MCF 10A (cell line): Measurements from ENCODE around the gene FSTL1. TPM values are rescaled to one million over a fixed set of nuclear protein-coding genes. Genes with fewer than 3 reads are reported as not detected.

Experiments used
- BruUV-seq: library from RNA; stranded (reverse); fragments of 400-500 nt; replicated peaks from 2 replicates; lab custom pipeline; 2021; lab: Mats Ljungman, UMichigan
- CTCF ChIA-PET: fragments of 300-600 bp; sonication (Branson Sonifier 250); formaldehyde crosslinking; extraction: SDS; loops from one replicate; lab custom pipeline; 2021; ENCODE audit warnings: antibody characterized with exemption, inconsistent platforms; lab: Yijun Ruan, JAX
- POLR2A ChIA-PET: fragments of 300-600, 350-650 bp; sonication (Branson Sonifier 250); formaldehyde crosslinking; extraction: SDS; loops from one replicate; lab custom pipeline; 2020; ENCODE audit warnings: antibody characterized with exemption, inconsistent platforms; lab: Yijun Ruan, JAX
- DNase-seq: peaks from one replicate; pipeline ENCODE4 v3.0.0-alpha.2; 2018; ENCODE audit not compliant: unreplicated experiment
- H3K27ac Mint-ChIP-seq: one replicate; pipeline ENCODE4 v1.8.0; 2022; ENCODE audit warnings: mild to moderate bottlenecking, low read depth, mixed read lengths; ENCODE audit not compliant: unreplicated experiment
- H3K27me3 Mint-ChIP-seq: one replicate; pipeline ENCODE4 v1.8.0; 2022; ENCODE audit warnings: mixed read lengths; ENCODE audit not compliant: insufficient read depth, unreplicated experiment
- H3K36me3 Mint-ChIP-seq: one replicate; pipeline ENCODE4 v1.8.0; 2022; ENCODE audit warnings: mild to moderate bottlenecking, moderate library complexity, mixed read lengths; ENCODE audit not compliant: insufficient read depth, unreplicated experiment
- H3K4me1 Mint-ChIP-seq: one replicate; pipeline ENCODE4 v1.8.0; 2022; ENCODE audit warnings: mixed read lengths; ENCODE audit not compliant: insufficient read depth, unreplicated experiment
- H3K4me3 Mint-ChIP-seq: one replicate; pipeline ENCODE4 v1.8.0; 2022; ENCODE audit warnings: mild to moderate bottlenecking, moderate library complexity, mixed read lengths; ENCODE audit not compliant: unreplicated experiment
- H3K9me3 Mint-ChIP-seq: one replicate; pipeline ENCODE4 v1.8.0; 2022; ENCODE audit warnings: mixed read lengths; ENCODE audit not compliant: unreplicated experiment
- intact Hi-C: fragments of 100-400 bp; cut with micrococcal nuclease; formaldehyde crosslinking; loops from 2 replicates; pipeline ENCODE4 v1.14.1; 2022
- total RNA-seq: library from RNA; stranded (reverse); gene quantifications from 2 replicates; pipeline ENCODE4 v1.2.3, GENCODE V29; 2022
- TF ChIP-seq, protein P1 (sequence below): fragments of 200-600 bp; IDR thresholded peaks from one replicate; pipeline ENCODE4 v1.8.0; 2022; ENCODE audit warnings: antibody characterized with exemption, mild to moderate bottlenecking; ENCODE audit not compliant: unreplicated experiment

Gene FSTL1
- total RNA-seq, 1 experiment from 2014 or later, result 56.4 TPM

DNA sequence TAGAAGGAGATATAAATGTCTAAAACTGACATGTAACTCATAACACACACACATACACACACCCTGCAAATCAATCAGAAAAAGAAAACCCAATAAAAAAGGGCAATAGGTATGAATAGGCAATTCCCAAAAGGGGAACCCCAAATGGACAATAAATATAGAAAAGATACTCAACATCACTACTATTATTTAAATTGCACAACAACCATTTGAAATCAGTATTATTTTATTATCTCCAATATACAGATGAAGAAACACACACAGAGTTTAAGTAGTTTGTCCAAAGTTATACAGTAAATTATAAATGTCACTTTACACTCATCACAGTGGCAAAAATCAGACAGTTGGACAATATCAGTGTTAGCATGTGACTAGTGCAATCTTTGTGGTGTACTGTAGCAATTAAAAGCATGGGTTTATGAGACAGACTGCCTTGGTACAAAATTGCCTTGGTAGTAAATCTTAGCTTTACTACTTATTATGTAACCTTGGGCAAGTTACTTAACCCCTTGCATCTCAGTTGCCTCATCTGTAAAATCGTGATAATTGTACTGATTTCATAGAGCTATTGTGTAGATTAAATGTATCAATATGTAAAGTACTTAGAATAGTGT, 3.4 kb upstream of the FSTL1 start:
- no peaks in the 10 kb centered on the region for H3K27me3 Mint-ChIP-seq
- H3K9me3 Mint-ChIP-seq, result no peaks in the 10 kb centered on the region
- no peak overlapping the region for H3K4me3 Mint-ChIP-seq
- TF ChIP-seq, protein P1, sequence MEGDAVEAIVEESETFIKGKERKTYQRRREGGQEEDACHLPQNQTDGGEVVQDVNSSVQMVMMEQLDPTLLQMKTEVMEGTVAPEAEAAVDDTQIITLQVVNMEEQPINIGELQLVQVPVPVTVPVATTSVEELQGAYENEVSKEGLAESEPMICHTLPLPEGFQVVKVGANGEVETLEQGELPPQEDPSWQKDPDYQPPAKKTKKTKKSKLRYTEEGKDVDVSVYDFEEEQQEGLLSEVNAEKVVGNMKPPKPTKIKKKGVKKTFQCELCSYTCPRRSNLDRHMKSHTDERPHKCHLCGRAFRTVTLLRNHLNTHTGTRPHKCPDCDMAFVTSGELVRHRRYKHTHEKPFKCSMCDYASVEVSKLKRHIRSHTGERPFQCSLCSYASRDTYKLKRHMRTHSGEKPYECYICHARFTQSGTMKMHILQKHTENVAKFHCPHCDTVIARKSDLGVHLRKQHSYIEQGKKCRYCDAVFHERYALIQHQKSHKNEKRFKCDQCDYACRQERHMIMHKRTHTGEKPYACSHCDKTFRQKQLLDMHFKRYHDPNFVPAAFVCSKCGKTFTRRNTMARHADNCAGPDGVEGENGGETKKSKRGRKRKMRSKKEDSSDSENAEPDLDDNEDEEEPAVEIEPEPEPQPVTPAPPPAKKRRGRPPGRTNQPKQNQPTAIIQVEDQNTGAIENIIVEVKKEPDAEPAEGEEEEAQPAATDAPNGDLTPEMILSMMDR, result no peak
- no peak for DNase-seq
- POLR2A ChIA-PET, result interaction anchor here (0.6 to 1.7 kb wide), 2 partner anchors 42 to 106 kb away, joined by 3 to 4 read pairs; no protein-coding TSS in a partner anchor
- no peaks in the 10 kb centered on the region for H3K36me3 Mint-ChIP-seq
- BruUV-seq, result no TSS peak
- H3K4me1 Mint-ChIP-seq, result no peaks in the 10 kb centered on the region
- CTCF ChIA-PET, result no interaction called here
- H3K27ac Mint-ChIP-seq, result no peak overlapping the region
- intact Hi-C loops, result no loop called here

DNA sequence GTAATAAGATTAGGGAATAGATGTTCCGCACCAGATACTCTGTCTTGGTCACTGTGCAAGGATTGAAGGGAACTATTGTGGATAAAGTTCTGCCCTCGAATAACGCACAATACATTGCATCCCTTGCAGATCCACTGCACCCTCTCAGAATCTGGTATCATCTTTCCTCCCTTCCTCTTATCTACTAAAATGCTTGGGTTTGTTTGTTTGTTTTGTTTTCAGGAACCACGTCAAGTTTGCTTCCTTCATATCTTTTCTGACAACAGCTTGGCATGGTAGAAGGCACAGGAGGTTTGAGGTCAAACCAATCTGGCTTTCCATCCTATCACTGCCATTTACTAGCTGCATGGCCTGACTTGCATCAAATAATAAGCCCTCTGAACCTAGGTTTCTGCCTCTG, 2.0 kb upstream of the FSTL1 start:
- Mint-ChIP-seq H3K4me1 (peaks cover 9% of the 10 kb centered on the region), H3K4me3 (no peak overlapping the region), H3K36me3 (no peaks in the 10 kb centered on the region), H3K27me3 (no peaks in the 10 kb centered on the region), H3K9me3 (no peaks in the 10 kb centered on the region), H3K27ac (no peak overlapping the region)
- POLR2A ChIA-PET, result no interaction called here
- intact Hi-C loops, result no loop called here
- BruUV-seq, result no TSS peak
- DNase-seq, result no peak
- TF ChIP-seq, protein P1, result no peak
- CTCF ChIA-PET, result interaction anchor here (0.8 kb wide), 1 partner anchor 106 kb away, joined by 3 read pairs; no protein-coding TSS in a partner anchor

DNA sequence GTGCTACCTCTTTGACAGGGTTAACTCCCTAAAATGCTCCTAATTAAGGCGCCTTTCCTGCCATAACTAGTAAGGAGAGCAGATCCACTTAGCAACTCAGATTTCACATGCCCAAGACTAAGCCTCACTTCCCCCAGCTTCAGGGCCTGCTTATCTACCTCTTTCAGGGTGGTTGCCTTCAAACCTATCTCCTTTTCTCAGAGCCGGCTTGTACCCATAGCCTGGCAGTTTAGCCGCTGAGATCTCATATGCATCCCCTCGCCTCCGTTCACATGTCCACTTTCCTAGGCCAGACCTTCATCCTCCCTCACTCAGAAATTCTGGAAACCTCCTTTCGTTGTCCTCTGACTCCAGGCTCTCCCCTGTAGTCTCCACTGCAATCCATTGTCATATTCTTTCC, 1.0 kb upstream of the FSTL1 start:
- ChIA-PET POLR2A (no interaction called here), CTCF (no interaction called here)
- Mint-ChIP-seq H3K4me3 (peak overlapping the region; percentile 48), H3K27ac (no peak overlapping the region), H3K27me3 (no peaks in the 10 kb centered on the region), H3K36me3 (no peaks in the 10 kb centered on the region), H3K9me3 (no peaks in the 10 kb centered on the region), H3K4me1 (peaks cover 15% of the 10 kb centered on the region)
- TF ChIP-seq, protein P1, result no peak
- no peak for DNase-seq
- intact Hi-C loops, result loop anchor here (2.0 kb wide), 1 partner anchor 45 kb away; no protein-coding TSS in a partner anchor
- no TSS peak for BruUV-seq

DNA sequence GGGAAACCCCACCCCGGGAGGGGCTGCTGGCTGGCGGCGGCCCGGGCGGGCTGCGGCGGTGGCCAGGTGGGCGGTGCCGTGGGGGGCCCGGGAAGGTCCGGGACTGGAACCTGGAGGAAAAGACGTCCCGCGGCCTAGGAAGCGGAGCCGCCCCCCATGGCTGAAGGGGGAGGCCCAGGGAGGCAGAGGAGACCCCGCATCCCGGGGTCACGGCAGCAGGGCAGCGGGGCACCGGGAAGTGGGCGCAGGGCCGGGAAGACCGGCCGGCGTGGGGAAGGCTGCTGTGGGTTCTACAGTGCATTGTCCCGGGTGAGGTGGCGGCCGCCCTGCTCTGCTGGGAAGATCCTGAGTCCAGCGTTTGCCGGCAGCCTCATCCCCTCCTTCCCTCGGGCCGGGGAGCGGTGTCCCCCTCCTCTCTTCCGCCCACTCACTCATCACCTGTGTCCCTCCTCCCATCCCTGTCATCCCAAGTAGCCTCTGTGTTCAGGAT, 525 bp upstream of the FSTL1 start:
- intact Hi-C loops, result loop anchor here (2.0 kb wide), 1 partner anchor 45 kb away; no protein-coding TSS in a partner anchor
- TF ChIP-seq, protein P1, result no peak
- peaks cover 15% of the 10 kb centered on the region for H3K4me1 Mint-ChIP-seq
- no peaks in the 10 kb centered on the region for H3K9me3 Mint-ChIP-seq
- DNase-seq, result no peak
- H3K4me3 Mint-ChIP-seq, result peak overlapping the region; percentile 86
- BruUV-seq, result no TSS peak
- POLR2A ChIA-PET, result no interaction called here
- CTCF ChIA-PET, result interaction anchor here (1.0 kb wide), 1 partner anchor 34 kb away, joined by 4 read pairs; no protein-coding TSS in a partner anchor
- no peaks in the 10 kb centered on the region for H3K36me3 Mint-ChIP-seq
- H3K27ac Mint-ChIP-seq, result no peak overlapping the region
- H3K27me3 Mint-ChIP-seq, result no peaks in the 10 kb centered on the region
